Nephron (organoid): ENCODE results near the gene CACNA1C.
A peak's percentile ranks its signal among the peaks of the same experiment; 100 is the strongest.

Experiments used
- H3K27ac Mint-ChIP-seq, 3 experiments: 2 replicates each; pipeline ENCODE4 v1.8.0; 2020; ENCODE audit warnings: mixed read lengths in 3 of 3, mild to moderate bottlenecking in 2 of 3, moderate library complexity in 1 of 3
- H3K27me3 Mint-ChIP-seq: 2 replicates; pipeline ENCODE4 v1.8.0; 2021; ENCODE audit warnings: low read depth, mild to moderate bottlenecking, moderate library complexity, mixed read lengths
- H3K36me3 Mint-ChIP-seq: 2 replicates; pipeline ENCODE4 v1.8.0; 2020; ENCODE audit warnings: low read depth, mixed read lengths
- H3K4me1 Mint-ChIP-seq: 2 replicates; pipeline ENCODE4 v1.8.0; 2020; ENCODE audit warnings: mixed read lengths
- H3K4me3 Mint-ChIP-seq, 3 experiments: 2 replicates each; pipeline ENCODE4 v1.8.0; 2020; ENCODE audit warnings: mild to moderate bottlenecking in 3 of 3, mixed read lengths in 3 of 3, moderate library complexity in 2 of 3
- H3K9me3 Mint-ChIP-seq: 2 replicates; pipeline ENCODE4 v1.8.0; 2020; ENCODE audit warnings: mixed read lengths
- TF ChIP-seq, protein P1 (sequence below), 3 experiments: fragments of 200-600 bp; sonication (generic); IDR thresholded peaks; one replicate each; pipeline ENCODE4 v1.5.0; 2021; ENCODE audit warnings: antibody characterized with exemption in 3 of 3; ENCODE audit not compliant: unreplicated experiment in 3 of 3

The CACNA1C gene

GRCh38 chr12:2147335-2147734, 94.5 kb downstream of the CACNA1C start:
- H3K27ac Mint-ChIP-seq: peak overlapping the region in 1 of 3 experiments; percentile 1
- TF ChIP-seq, protein P1, sequence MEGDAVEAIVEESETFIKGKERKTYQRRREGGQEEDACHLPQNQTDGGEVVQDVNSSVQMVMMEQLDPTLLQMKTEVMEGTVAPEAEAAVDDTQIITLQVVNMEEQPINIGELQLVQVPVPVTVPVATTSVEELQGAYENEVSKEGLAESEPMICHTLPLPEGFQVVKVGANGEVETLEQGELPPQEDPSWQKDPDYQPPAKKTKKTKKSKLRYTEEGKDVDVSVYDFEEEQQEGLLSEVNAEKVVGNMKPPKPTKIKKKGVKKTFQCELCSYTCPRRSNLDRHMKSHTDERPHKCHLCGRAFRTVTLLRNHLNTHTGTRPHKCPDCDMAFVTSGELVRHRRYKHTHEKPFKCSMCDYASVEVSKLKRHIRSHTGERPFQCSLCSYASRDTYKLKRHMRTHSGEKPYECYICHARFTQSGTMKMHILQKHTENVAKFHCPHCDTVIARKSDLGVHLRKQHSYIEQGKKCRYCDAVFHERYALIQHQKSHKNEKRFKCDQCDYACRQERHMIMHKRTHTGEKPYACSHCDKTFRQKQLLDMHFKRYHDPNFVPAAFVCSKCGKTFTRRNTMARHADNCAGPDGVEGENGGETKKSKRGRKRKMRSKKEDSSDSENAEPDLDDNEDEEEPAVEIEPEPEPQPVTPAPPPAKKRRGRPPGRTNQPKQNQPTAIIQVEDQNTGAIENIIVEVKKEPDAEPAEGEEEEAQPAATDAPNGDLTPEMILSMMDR (IDR thresholded peaks at IDR 0.05; ENCODE audit: unreplicated experiment in 3 of 3): no peak
- no peaks in the 10 kb centered on the region for H3K36me3 Mint-ChIP-seq
- peaks cover 35% of the 10 kb centered on the region for H3K4me1 Mint-ChIP-seq
- no peaks in the 10 kb centered on the region for H3K9me3 Mint-ChIP-seq
- peaks cover 6% of the 10 kb centered on the region for H3K27me3 Mint-ChIP-seq
- no peak overlapping the region for H3K4me3 Mint-ChIP-seq

- Mint-ChIP-seq H3K27me3 (peaks cover 13% of the 10 kb centered on the region), H3K36me3 (no peaks in the 10 kb centered on the region), H3K4me1 (peaks cover 43% of the 10 kb centered on the region), H3K27ac (peak overlapping the region in 1 of 3 experiments; percentile 50), H3K9me3 (no peaks in the 10 kb centered on the region), H3K4me3 (no peak overlapping the region)
- TF ChIP-seq, protein P1 (IDR thresholded peaks at IDR 0.05; ENCODE audit: unreplicated experiment in 3 of 3): no peak
Observed at GRCh38 chr12:2149091-2149490, 96.3 kb downstream of the CACNA1C start.

DNA sequence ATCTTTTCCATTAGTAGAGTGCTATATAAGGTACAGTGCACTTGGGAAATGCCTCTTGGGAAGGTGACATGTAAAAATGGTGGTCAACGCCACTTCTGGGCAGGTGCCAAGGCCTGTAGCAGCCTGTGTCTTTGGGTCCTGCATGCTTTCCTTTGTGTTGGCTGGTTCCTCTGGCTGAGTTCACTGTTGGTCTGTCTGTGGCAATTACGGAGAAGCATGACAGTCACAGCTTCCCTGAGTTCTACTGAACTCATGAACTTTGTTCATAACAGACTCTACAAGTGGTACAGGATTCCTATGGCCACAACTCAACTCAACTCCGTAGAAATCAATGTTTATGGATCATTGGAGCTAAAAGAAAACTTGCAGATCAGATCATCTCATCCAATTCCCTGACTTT, 98.0 kb downstream of the CACNA1C start:
- peaks cover 7% of the 10 kb centered on the region for H3K27me3 Mint-ChIP-seq
- H3K9me3 Mint-ChIP-seq: no peaks in the 10 kb centered on the region
- no peaks in the 10 kb centered on the region for H3K36me3 Mint-ChIP-seq
- H3K4me1 Mint-ChIP-seq: peaks cover 30% of the 10 kb centered on the region
- TF ChIP-seq, protein P1 (IDR thresholded peaks at IDR 0.05; ENCODE audit: unreplicated experiment in 3 of 3): no peak
- H3K4me3 Mint-ChIP-seq: no peak overlapping the region
- H3K27ac Mint-ChIP-seq: no peak overlapping the region

DNA sequence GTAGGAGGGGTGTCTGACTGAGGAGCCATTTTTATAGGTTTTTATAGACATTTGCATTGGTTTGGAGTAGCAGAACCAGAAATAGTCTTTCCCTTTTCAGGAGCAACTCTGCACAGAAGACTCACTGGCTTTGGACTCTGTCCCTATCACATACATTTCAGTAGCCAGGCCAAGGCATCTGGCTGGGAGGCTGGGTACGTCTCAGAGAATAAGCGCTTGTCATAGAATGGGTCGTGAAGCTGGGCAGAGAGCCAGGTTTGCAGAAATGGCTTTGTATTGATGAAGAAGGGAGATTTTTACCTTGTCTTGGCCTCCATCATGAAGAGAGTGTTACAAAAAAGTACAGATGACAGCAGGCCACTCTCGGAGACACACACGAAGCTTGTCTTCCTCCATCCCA, 98.6 kb downstream of the CACNA1C start:
- Mint-ChIP-seq H3K9me3 (no peaks in the 10 kb centered on the region), H3K4me1 (peaks cover 27% of the 10 kb centered on the region), H3K4me3 (no peak overlapping the region), H3K27me3 (peaks cover 7% of the 10 kb centered on the region), H3K36me3 (no peaks in the 10 kb centered on the region), H3K27ac (no peak overlapping the region)
- TF ChIP-seq, protein P1 (IDR thresholded peaks at IDR 0.05; ENCODE audit: unreplicated experiment in 3 of 3): no peak

GRCh38 chr12:2152134-2152533, 99.3 kb downstream of the CACNA1C start:
- TF ChIP-seq, protein P1 (IDR thresholded peaks at IDR 0.05; ENCODE audit: unreplicated experiment in 3 of 3): no peak
- Mint-ChIP-seq H3K27ac (no peak overlapping the region), H3K4me3 (no peak overlapping the region), H3K36me3 (no peaks in the 10 kb centered on the region), H3K9me3 (no peaks in the 10 kb centered on the region), H3K4me1 (peaks cover 23% of the 10 kb centered on the region), H3K27me3 (peaks cover 12% of the 10 kb centered on the region)

DNA sequence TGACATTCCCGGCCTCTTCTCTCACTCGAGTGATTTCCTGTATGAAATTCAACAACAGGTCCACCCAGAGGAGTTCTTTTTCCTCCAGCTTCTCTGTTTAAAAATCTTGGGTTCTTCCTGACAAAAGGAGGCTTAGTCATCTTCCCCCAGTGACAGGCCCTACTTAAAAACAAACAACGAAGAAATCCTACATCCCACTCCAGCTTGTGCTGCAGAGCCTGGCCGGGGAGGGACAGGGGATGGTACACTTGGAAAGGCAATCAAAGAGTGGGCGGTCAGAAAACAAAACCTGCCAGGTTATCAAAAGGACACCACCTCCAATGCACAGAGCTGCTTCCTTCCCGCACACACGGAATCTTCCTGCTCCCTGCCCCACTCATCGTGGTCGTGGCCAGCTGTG, 101.3 kb downstream of the CACNA1C start:
- H3K4me1 Mint-ChIP-seq: peaks cover 22% of the 10 kb centered on the region
- no peaks in the 10 kb centered on the region for H3K36me3 Mint-ChIP-seq
- H3K27me3 Mint-ChIP-seq: peaks cover 12% of the 10 kb centered on the region
- H3K27ac Mint-ChIP-seq: peak overlapping the region; percentile 50 to 85 (median 82)
- H3K9me3 Mint-ChIP-seq: no peaks in the 10 kb centered on the region
- H3K4me3 Mint-ChIP-seq: no peak overlapping the region
- TF ChIP-seq, protein P1 (IDR thresholded peaks at IDR 0.05; ENCODE audit: unreplicated experiment in 3 of 3): no peak
